Ishikawa (cell line): ENCODE results near the gene TLE6.

Experiments used
- EP300 ChIP-seq: IDR thresholded peaks from 2 replicates; pipeline ENCODE4 v1.6.1; 2012; ENCODE audit warnings: borderline replicate concordance
- TF ChIP-seq, protein P1 (sequence below): IDR thresholded peaks from 2 replicates; pipeline ENCODE4 v1.6.1; 2012

DNA sequence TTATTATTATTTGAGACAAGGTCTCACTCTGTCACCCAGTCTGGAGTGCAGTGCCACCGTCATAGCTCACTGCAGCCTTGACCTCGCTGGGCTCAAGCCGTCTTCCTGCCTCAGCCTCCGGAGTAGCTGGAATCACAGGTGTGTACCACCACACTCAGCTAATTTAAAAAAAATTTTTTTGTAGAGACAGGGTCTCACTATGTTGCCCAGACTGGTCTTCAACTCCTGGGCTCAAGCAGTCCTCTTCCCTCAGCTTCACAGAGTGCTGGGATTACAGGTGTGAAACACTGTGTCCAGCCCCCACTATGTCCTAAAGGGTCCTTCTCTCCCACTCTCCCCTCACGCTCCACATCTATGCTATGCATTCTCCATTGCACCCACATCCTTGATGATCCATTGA, 60.9 kb downstream of the TLE6 start:
- TF ChIP-seq EP300: no peak
- TF ChIP-seq, protein P1, sequence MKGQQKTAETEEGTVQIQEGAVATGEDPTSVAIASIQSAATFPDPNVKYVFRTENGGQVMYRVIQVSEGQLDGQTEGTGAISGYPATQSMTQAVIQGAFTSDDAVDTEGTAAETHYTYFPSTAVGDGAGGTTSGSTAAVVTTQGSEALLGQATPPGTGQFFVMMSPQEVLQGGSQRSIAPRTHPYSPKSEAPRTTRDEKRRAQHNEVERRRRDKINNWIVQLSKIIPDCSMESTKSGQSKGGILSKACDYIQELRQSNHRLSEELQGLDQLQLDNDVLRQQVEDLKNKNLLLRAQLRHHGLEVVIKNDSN: no peak
